Daoy (cell line): ENCODE results near the gene SYT1. TPM values are rescaled to one million over a fixed set of nuclear protein-coding genes. Genes with fewer than 3 reads are reported as not detected.
"Not testable (repeated sequence)": the region's sequence is repeated elsewhere in the genome, so short reads cannot be mapped to it uniquely, and the experiment has no call there.

ENCODE experiments used
- DNase-seq: peaks from one replicate; pipeline ENCODE4 v3.0.0-alpha.2; 2015; ENCODE audit warnings: low read depth
- total RNA-seq: library from RNA; depleted of rRNA; stranded (reverse); fragments of >200 nt; shearing (Covaris generic); gene quantifications from 2 replicates; pipeline ENCODE4 v1.2.3, GENCODE V29; 2014; rRNA removed

SYT1 gene
- total RNA-seq: 0.45 and 1.1 TPM in 2 replicates

- peak; percentile 92 for DNase-seq
Measured at GRCh38 chr12:78864403-78864869, at the start of gene SYT1. TSS of gene SYT1 (plus strand) at chr12:78864774.

- peak; percentile 12 for DNase-seq
Measured at GRCh38 chr12:78818487-78818886, 46.1 kb upstream of the SYT1 start.

DNA sequence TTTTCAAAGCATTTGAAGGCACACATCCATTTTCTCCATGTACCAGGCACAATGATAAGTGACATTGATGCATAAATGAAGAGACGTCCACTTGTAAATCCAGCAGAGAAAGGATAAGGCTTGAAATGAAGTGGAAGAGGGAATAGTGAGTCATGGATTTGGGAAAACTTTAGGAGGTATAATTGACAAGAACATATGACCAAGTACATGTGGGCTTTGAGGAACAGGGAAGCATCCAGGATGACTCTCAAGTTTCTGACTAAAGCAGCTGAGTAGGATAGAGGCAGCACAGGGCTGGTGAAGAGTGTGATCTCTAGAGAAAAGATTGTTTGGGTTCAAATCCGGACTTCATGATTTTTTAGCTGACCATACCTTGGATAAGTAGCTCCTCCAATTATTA, 43.6 kb upstream of the SYT1 start:
- DNase-seq: no peak

DNA sequence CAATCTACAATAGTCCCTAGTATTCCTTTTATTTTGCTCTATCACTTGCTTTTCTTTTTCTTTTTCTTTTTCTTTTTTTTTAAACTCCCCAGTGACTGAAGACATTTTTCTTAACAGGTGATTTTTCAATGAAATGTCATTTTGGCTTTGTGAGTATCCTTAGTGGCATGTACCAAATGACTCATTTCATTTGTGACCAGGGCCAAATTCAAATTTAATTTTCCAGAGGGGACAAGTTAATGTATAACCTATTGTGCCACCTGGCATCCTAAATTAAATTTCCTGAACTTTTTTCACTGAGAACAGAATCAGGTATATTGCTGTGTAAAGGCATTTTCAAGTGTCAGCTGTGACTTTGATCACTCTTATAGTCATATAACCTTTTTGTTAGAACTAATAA, 39.7 kb upstream of the SYT1 start:
- no peak for DNase-seq

DNA sequence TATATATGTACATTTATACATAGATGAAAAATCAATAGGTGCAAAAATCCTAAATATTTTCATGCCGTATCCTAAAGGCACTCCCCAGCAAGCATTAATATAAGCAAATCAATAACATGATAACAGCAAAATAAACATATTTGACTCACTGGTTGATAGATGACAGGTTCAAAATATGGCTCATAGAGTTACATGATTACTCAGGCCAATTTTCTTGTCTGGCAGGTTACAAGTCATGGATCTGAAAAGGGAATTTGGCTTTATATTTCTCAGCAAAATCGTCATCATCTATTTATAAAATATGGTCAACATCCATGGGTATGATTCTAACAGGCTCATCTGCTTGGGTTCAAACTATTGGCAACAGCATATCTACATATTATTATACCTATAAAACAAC, 34.9 kb upstream of the SYT1 start:
- no peak for DNase-seq

DNA sequence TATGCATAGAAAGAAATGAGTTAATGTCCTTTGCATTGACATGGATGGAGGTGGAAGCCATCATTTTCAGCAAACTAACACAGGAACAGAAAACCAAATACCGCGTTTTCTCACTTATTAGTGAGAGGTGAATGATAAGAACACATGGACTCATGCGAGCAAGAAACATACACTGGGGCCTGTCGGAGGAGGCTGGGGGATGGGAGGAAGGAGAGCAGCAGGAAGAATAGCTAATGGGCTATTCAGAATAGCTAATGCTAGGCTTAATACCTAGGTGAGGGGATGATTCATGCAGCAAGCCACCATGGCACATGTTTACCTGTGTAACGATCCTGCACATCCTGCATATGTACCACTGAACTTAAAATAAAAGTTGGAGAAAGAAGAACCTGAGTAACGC, 29.1 kb upstream of the SYT1 start:
- DNase-seq: no peak

GRCh38 chr12:78840518-78841019, 24.0 kb upstream of the SYT1 start:
- DNase-seq: not testable (repeated sequence)

- no peak for DNase-seq
Measured at GRCh38 chr12:78853231-78853630, 11.3 kb upstream of the SYT1 start.

GRCh38 chr12:78863482-78864402, 832 bp upstream of the SYT1 start:
- peak; percentile 72 for DNase-seq

- peak; percentile 11 for DNase-seq
Measured at GRCh38 chr12:78864870-78865463, 393 bp downstream of the SYT1 start.

DNA sequence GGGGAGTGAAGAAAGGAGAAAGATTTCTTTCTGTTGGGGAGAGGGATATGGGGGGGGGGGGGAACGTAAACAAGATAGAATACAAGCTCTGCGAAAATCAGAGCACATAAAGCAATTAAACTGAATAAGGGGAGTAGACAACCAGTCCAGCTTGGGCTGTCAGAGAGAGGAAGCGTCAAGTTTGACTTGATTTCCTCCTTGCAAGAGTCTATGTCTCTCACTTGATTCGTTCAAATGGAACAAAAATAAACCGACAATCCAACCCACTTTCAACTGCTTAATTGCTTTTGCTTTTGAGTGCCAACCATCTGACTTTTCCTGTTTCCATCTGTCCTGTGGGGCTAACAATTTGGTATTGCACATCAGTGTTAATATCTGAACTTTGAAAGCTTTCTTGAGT, 942 bp downstream of the SYT1 start:
- DNase-seq: no peak

DNA sequence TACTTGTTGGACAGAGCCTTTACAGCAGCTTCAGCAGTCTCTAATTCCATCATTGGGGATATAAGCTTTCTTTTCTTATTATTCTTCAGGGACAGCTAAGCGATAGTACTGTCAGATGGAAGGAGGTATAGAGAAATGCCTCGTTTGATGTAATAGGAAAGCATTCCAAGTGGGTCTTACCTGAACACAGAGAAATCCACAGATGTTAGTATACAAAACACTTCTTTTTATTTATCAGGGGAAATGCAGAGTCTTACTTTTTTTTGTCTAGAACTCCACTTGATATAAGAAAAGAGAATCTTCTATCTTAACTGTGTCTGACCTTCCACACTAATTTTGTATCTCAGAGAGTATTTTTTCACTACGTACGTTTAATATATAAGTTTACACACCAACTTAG, 1.9 kb downstream of the SYT1 start:
- DNase-seq: no peak

DNA sequence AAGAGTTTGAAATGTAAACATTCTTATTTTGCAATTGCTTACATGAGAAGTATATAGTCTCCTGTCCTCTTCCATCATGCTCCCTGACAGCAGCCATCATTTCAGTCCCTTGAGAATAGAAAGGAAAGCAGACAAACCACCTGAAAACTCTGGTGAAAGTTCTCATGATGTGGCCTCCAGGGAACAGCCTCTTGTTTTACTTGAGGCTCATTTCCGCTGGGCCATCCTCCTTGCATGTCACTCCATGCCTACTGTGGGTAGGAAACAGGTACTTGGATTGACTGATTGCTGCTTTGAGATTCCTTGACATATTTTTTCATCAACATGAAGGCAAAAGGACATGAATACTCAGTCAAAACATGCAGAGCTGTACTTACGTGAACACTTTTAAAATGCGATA, 6.0 kb downstream of the SYT1 start:
- DNase-seq: no peak

- no peak for DNase-seq
Measured at GRCh38 chr12:78871566-78871965, 7.0 kb downstream of the SYT1 start.

DNA sequence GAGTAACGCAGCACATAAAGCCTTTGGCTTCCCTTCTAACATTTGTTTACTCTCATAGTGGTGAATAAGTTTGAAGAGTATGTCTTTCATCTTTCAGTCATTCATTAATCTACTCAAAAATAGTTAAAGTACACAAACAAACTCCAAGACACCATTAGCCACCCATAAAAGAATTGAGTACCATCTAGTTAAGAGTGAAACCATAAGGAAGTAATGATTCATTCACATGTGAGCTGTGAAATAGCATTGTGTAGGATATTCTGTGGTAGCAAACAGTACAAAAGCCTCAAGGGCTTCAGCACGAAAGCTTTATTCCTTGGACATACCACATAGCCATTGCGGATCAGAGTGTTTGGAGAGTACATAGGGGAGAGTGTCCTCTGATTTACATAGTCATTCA, 13.9 kb downstream of the SYT1 start:
- DNase-seq: no peak

GRCh38 chr12:78878866-78879265, 14.3 kb downstream of the SYT1 start:
- no peak for DNase-seq

DNA sequence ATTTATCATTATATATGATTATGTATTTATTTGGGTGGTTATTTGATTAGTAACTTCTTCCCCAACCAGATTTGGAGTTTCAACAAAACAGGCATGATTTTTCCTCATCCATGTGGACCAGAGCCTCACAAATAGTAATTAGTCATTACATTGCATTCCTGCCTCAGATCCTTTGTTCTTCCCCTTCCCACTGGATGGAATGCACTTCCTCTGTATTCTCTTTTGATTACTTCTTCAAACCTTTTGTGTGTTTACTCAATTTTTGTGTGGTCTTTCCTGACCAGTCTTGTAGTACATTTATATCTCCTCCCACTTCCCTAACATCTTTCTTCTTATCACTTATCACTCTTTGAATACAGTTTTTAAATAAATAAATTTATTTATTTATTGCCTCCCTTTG, 15.5 kb downstream of the SYT1 start:
- no peak for DNase-seq

DNA sequence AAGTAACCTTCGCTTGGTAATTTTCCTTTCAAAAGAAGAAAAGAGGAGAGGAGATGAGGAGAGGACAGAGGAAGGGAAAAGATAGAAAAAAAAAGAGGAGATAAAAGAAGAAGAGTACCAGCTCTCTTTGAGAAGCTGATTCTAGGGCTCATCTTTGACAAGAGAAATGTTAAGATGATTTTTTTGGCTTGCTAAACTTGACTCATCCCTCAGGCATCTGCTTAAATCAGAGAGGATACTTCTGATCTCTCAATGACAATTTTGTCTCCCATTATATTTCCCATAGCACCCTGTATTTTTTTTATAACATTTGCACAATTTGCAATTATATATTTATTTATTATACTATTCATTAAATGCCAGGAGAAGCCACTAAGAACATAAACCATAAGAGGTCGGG, 17.1 kb downstream of the SYT1 start:
- no peak for DNase-seq

GRCh38 chr12:78885466-78885865, 20.9 kb downstream of the SYT1 start:
- DNase-seq: no peak

GRCh38 chr12:78886719-78887407, 22.3 kb downstream of the SYT1 start:
- DNase-seq: peak; percentile 79

- DNase-seq: no peak
Measured at GRCh38 chr12:78887444-78887843, 22.9 kb downstream of the SYT1 start.

GRCh38 chr12:78888568-78888967, 24.0 kb downstream of the SYT1 start:
- peak; percentile 53 for DNase-seq
